SK-N-MC (cell line): ENCODE data around the gene DUXB.

ENCODE experiments used
- DNase-seq: peaks from one replicate; pipeline ENCODE4 v3.0.0-alpha.2; 2011; ENCODE audit warnings: low read depth, low spot score
- H3K27ac ChIP-seq: fragments of 200-600 bp; sonication (generic); 2 replicates; pipeline ENCODE4 v1.5.1; 2016; ENCODE audit warnings: mixed run types
- H3K36me3 ChIP-seq: fragments of 200-600 bp; sonication (generic); 2 replicates; pipeline ENCODE4 v1.6.1; 2017; ENCODE audit warnings: antibody characterized with exemption, low read length, mixed read lengths; ENCODE audit not compliant: insufficient read depth
- H3K4me3 ChIP-seq: fragments of 200-600 bp; sonication (generic); 2 replicates; pipeline ENCODE4 v1.5.1; 2016
- H3K9ac ChIP-seq: fragments of 200-600 bp; sonication (generic); 2 replicates; pipeline ENCODE4 v1.8.0; 2017; ENCODE audit warnings: mixed run types, mixed read lengths; ENCODE audit not compliant: insufficient read length
- H3K9me3 ChIP-seq: fragments of 200-600 bp; sonication (generic); 2 replicates; pipeline ENCODE4 v1.6.1; 2017; ENCODE audit warnings: low read depth, mild to moderate bottlenecking, antibody characterized with exemption, low read length, moderate library complexity, mixed read lengths
- EZH2 ChIP-seq: fragments of 200-600 bp; sonication (generic); IDR thresholded peaks from one replicate; pipeline ENCODE4 v1.6.1; 2017; ENCODE audit warnings: antibody characterized with exemption
- FOXP2 ChIP-seq: optimal IDR thresholded peaks from 2 replicates; pipeline ENCODE3; 2011; ENCODE audit warnings: mild to moderate bottlenecking, moderate library complexity; ENCODE audit not compliant: insufficient read depth; ENCODE audit errors: extremely low read length, control extremely low read depth
- POLR2AphosphoS5 ChIP-seq: IDR thresholded peaks from 2 replicates; pipeline ENCODE4 v1.6.1; 2012; ENCODE audit warnings: mild to moderate bottlenecking, low read depth, low read length, borderline replicate concordance

Gene DUXB, protein sequence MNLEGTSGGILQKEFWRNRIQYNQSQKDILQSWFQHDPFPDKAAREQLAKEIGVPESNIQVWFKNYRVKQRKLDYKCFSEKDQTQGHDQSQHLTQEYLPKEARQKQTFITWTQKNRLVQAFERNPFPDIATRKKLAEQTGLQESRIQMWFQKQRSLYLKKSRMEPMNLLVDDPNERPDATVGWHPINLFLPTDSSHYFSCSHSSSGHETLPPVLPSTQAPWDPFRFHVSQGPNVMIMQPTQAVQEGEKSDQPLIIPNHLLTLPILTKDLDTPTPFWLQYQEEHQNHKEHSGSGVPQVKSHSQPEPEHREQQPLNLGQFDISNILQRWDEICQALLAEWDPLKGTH

DNA sequence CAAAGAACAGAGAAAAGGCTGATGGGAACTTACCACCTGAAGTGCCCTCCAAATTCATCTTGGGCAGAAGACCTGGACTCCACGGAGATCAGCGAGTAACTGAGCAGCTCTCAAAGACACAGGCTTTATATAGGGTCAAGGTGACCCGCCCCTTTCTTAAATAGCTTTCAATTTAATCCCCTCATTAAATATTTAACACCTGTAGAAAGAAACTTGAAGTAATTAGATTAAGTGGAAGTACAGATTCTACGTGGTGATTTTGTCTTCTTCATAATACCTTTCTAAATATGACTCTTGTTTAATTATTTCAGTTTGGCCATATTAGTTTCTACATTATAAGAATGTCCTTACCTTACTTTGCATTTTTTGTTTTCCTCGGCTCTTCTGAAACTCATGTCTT lies at the start of gene DUXB:
Gene DUXB (minus strand): TSS at position 101 of the 400 bp plus-strand sequence. CDS start 43 bp downstream, at position 58.
- Histone ChIP-seq H3K9ac (no peak within 1 kb of the TSS), H3K27ac (no peak within 1 kb of the TSS), H3K9me3 (no peaks in the 10 kb centered on the region), H3K36me3 (no peaks in the 10 kb centered on the region), H3K4me3 (no peak within 1 kb of the TSS)
- DNase-seq, result no peak
- no peak for TF ChIP-seq FOXP2
- no peak for TF ChIP-seq EZH2
- no peak for TF ChIP-seq POLR2AphosphoS5

- no peak overlapping the region for H3K27ac ChIP-seq
- no peak overlapping the region for H3K4me3 ChIP-seq
- TF ChIP-seq FOXP2, result no peak
- TF ChIP-seq EZH2, result no peak
- TF ChIP-seq POLR2AphosphoS5, result no peak
- no peak for DNase-seq
- no peaks in the 10 kb centered on the region for H3K9me3 ChIP-seq
- no peaks in the 10 kb centered on the region for H3K36me3 ChIP-seq
- H3K9ac ChIP-seq, result no peak overlapping the region
Observed at GRCh38 chr16:75750528-75750927, 49.3 kb upstream of the DUXB start.

GRCh38 chr16:75746359-75746758 lies 45.1 kb upstream of the DUXB start:
- Histone ChIP-seq H3K27ac (no peak overlapping the region), H3K9me3 (no peaks in the 10 kb centered on the region), H3K4me3 (no peak overlapping the region), H3K9ac (no peak overlapping the region), H3K36me3 (no peaks in the 10 kb centered on the region)
- no peak for DNase-seq
- TF ChIP-seq EZH2 (no peak), POLR2AphosphoS5 (no peak), FOXP2 (no peak)

DNA sequence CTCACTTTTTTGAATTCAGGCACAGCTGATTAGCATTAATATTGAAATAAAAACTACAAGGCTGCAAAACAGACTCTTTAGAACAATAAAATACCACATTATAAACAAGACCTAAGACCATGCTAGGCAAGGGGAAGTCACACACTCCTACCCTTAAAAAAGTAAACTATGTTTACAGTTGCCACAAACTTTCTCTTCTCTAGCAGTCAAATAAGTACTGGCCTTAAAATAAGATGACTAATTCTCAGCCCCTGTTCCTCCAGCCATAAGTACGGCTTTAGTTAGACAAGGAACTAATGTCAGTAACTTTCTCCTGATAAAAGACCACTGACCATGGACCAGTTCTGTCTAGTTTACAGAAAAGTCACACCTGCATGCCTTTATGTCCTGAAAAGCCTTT lies 44.6 kb upstream of the DUXB start:
- TF ChIP-seq EZH2 (no peak), FOXP2 (no peak), POLR2AphosphoS5 (no peak)
- Histone ChIP-seq H3K9ac (no peak overlapping the region), H3K27ac (no peak overlapping the region), H3K4me3 (no peak overlapping the region), H3K9me3 (no peaks in the 10 kb centered on the region), H3K36me3 (no peaks in the 10 kb centered on the region)
- DNase-seq, result no peak

DNA sequence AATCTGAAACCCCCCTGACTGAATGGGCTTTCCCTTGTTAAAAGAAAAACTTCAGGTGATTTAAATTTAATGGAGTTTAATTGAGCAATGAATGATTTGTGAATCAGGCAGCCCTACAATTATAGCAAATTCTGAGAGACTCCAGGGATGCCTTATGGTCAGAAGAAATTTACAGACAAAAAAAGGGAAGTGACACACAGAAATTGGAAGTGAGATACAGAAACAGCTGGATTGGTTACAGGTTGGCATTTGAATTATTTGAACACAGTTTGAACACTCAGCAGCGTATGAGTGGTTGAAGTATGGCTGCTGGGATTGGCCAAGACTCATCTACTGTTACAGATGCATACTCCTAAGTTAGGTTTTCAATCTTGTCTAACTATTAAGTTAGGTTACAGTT lies 44.0 kb upstream of the DUXB start:
- TF ChIP-seq FOXP2 (no peak), POLR2AphosphoS5 (no peak), EZH2 (no peak)
- Histone ChIP-seq H3K4me3 (no peak overlapping the region), H3K36me3 (no peaks in the 10 kb centered on the region), H3K9me3 (no peaks in the 10 kb centered on the region), H3K9ac (no peak overlapping the region), H3K27ac (no peak overlapping the region)
- no peak for DNase-seq

GRCh38 chr16:75742424-75743047 lies 41.3 kb upstream of the DUXB start:
- Histone ChIP-seq H3K36me3 (no peaks in the 10 kb centered on the region), H3K9ac (no peak overlapping the region), H3K4me3 (no peak overlapping the region), H3K9me3 (no peaks in the 10 kb centered on the region), H3K27ac (no peak overlapping the region)
- no peak for DNase-seq
- TF ChIP-seq POLR2AphosphoS5, result no peak
- no peak for TF ChIP-seq FOXP2
- TF ChIP-seq EZH2, result no peak

GRCh38 chr16:75733305-75734211 lies 32.3 kb upstream of the DUXB start:
- Histone ChIP-seq H3K9me3 (no peaks in the 10 kb centered on the region), H3K36me3 (no peaks in the 10 kb centered on the region), H3K9ac (no peak overlapping the region), H3K27ac (no peak overlapping the region), H3K4me3 (no peak overlapping the region)
- DNase-seq, result no peak
- no peak for TF ChIP-seq POLR2AphosphoS5
- TF ChIP-seq EZH2, result no peak
- TF ChIP-seq FOXP2, result no peak

GRCh38 chr16:75732871-75733270 lies 31.6 kb upstream of the DUXB start:
- H3K4me3 ChIP-seq, result no peak overlapping the region
- H3K9ac ChIP-seq, result no peak overlapping the region
- TF ChIP-seq EZH2 (no peak), FOXP2 (no peak), POLR2AphosphoS5 (no peak)
- no peak overlapping the region for H3K27ac ChIP-seq
- DNase-seq, result no peak
- no peaks in the 10 kb centered on the region for H3K36me3 ChIP-seq
- H3K9me3 ChIP-seq, result no peaks in the 10 kb centered on the region
